Muscle of leg (tissue), 11 donors: ENCODE results near the gene KISS1. TPM values are rescaled to one million over a fixed set of nuclear protein-coding genes. Genes with fewer than 3 reads are reported as not detected.

Experiments used
- DNase-seq: peaks from one replicate; pipeline ENCODE4 v3.0.0; 2013
- H3K27ac ChIP-seq: one replicate; pipeline ENCODE4 v1.5.1; 2013; ENCODE audit warnings: mild to moderate bottlenecking, low read length, control low read depth
- H3K27me3 ChIP-seq: one replicate; pipeline ENCODE4 v1.6.1; 2013; ENCODE audit warnings: low read length; ENCODE audit not compliant: control insufficient read depth, insufficient read depth
- H3K36me3 ChIP-seq: one replicate; pipeline ENCODE4 v1.6.1; 2013; ENCODE audit warnings: low read length; ENCODE audit not compliant: control insufficient read depth, insufficient read depth
- H3K4me1 ChIP-seq: one replicate; pipeline ENCODE4 v1.6.1; 2013; ENCODE audit warnings: low read length; ENCODE audit not compliant: control insufficient read depth, insufficient read depth
- H3K4me3 ChIP-seq: one replicate; pipeline ENCODE4 v1.5.1; 2013; ENCODE audit warnings: low read length, control low read depth
- H3K9me3 ChIP-seq: replicated peaks from 2 replicates; pipeline ENCODE4 v1.6.1; 2013; ENCODE audit warnings: low read depth, low read length; ENCODE audit not compliant: control insufficient read depth
- WGBS: methylation state at CpG from one replicate; pipeline ENCODE4 v1.1.5; 2013; ENCODE audit warnings: missing lambda C conversion rate; ENCODE audit not compliant: insufficient coverage; 5-methylcytosine and 5-hydroxymethylcytosine counted together
- polyA plus RNA-seq, 8 donors: library from polyadenylated mRNA; unstranded; fragments of 120-200 nt; gene quantifications; one replicate each; pipeline versions ENCODE4 v1.2.1 to v1.2.3, GENCODE V29; 2013; ENCODE audit warnings: inconsistent platforms in 1 of 8, low replicate concordance in 1 of 8; ENCODE audit not compliant: insufficient read length in 8 of 8, insufficient read depth in 1 of 8
- total RNA-seq: library from RNA; stranded (reverse); fragments of 120-200 nt; gene quantifications from one replicate; pipeline ENCODE4 v1.2.4, GENCODE V29; 2013

KISS1 gene
- total and polyA plus RNA-seq, 9 donors, result 0.29 to 5.6 (median 0.82) TPM; not detected in 1

- Histone ChIP-seq H3K36me3 (no peaks in the 10 kb centered on the region), H3K4me3 (no peak overlapping the region), H3K27me3 (peaks cover 2% of the 10 kb centered on the region), H3K4me1 (peaks cover 9% of the 10 kb centered on the region), H3K27ac (no peak overlapping the region), H3K9me3 (no peaks in the 10 kb centered on the region)
- no peak for DNase-seq
- 85% methylated on average over 5 of the region's 10 CpGs for WGBS
Observed at GRCh38 chr1:204219971-204220616, 23.8 kb upstream of the KISS1 start.

- H3K9me3 ChIP-seq, result no peaks in the 10 kb centered on the region
Observed at GRCh38 chr1:204218552-204218951, 22.3 kb upstream of the KISS1 start.

GRCh38 chr1:204217648-204218000 is 21.3 kb upstream of the KISS1 start:
- peaks cover 14% of the 10 kb centered on the region for H3K4me1 ChIP-seq
- WGBS, result 49% methylated on average over 2 of the region's 4 CpGs

More at GRCh38 chr1:204218552-204218951, 22.3 kb upstream of the KISS1 start:
- Histone ChIP-seq H3K27ac (no peak overlapping the region), H3K4me1 (peaks cover 19% of the 10 kb centered on the region), H3K4me3 (no peak overlapping the region), H3K27me3 (peaks cover 10% of the 10 kb centered on the region), H3K36me3 (no peaks in the 10 kb centered on the region)
- WGBS, result no CpG with 5 or more reads among the region's 2 CpGs
- no peak for DNase-seq

GRCh38 chr1:204216880-204217647 is 20.8 kb upstream of the KISS1 start:
- WGBS, result 84% methylated on average over 10 of the region's 11 CpGs
- Histone ChIP-seq H3K27ac (no peak overlapping the region), H3K4me3 (no peak overlapping the region)

More at GRCh38 chr1:204217648-204218000, 21.3 kb upstream of the KISS1 start:
- no peak for DNase-seq
- no peaks in the 10 kb centered on the region for H3K9me3 ChIP-seq
- H3K27ac ChIP-seq, result no peak overlapping the region
- no peak overlapping the region for H3K4me3 ChIP-seq
- no peaks in the 10 kb centered on the region for H3K36me3 ChIP-seq
- peaks cover 13% of the 10 kb centered on the region for H3K27me3 ChIP-seq

GRCh38 chr1:204216236-204216635 is 19.9 kb upstream of the KISS1 start:
- Histone ChIP-seq H3K9me3 (no peaks in the 10 kb centered on the region), H3K27me3 (peaks cover 13% of the 10 kb centered on the region), H3K27ac (no peak overlapping the region), H3K36me3 (no peaks in the 10 kb centered on the region), H3K4me1 (peaks cover 10% of the 10 kb centered on the region), H3K4me3 (no peak overlapping the region)
- DNase-seq, result no peak
- WGBS, result 93% methylated on average over 2 of the region's 4 CpGs

More at GRCh38 chr1:204216880-204217647, 20.8 kb upstream of the KISS1 start:
- H3K4me1 ChIP-seq, result peaks cover 10% of the 10 kb centered on the region
- H3K36me3 ChIP-seq, result no peaks in the 10 kb centered on the region
- H3K9me3 ChIP-seq, result no peaks in the 10 kb centered on the region
- DNase-seq, result no peak
- peaks cover 13% of the 10 kb centered on the region for H3K27me3 ChIP-seq

- H3K9me3 ChIP-seq, result no peaks in the 10 kb centered on the region
- H3K27me3 ChIP-seq, result peaks cover 13% of the 10 kb centered on the region
- peak; percentile 80 for DNase-seq
- H3K27ac ChIP-seq, result no peak within 1 kb of the TSS
- H3K4me1 ChIP-seq, result peaks cover 10% of the 10 kb centered on the region
- H3K36me3 ChIP-seq, result no peaks in the 10 kb centered on the region
- peak within 1 kb of the TSS; percentile 16 for H3K4me3 ChIP-seq
- 16% methylated on average over 18 of the region's 41 CpGs for WGBS
Observed at GRCh38 chr1:204213668-204214662, 17.7 kb upstream of the KISS1 start, which contains the start of gene GOLT1A. GOLT1A (minus strand) TSS chr1:204213988; CDS start chr1:204213906, 82 bp downstream.

- Histone ChIP-seq H3K4me1 (peaks cover 10% of the 10 kb centered on the region), H3K9me3 (no peaks in the 10 kb centered on the region), H3K27me3 (peaks cover 12% of the 10 kb centered on the region), H3K36me3 (no peaks in the 10 kb centered on the region), H3K27ac (no peak overlapping the region), H3K4me3 (no peak overlapping the region)
- no peak for DNase-seq
- WGBS, result 40% methylated on average over 1 of the region's 3 CpGs
Observed at GRCh38 chr1:204212715-204213114, 16.4 kb upstream of the KISS1 start.

- Histone ChIP-seq H3K4me3 (no peak overlapping the region), H3K27ac (no peak overlapping the region), H3K36me3 (no peaks in the 10 kb centered on the region), H3K4me1 (peaks cover 15% of the 10 kb centered on the region), H3K9me3 (no peaks in the 10 kb centered on the region), H3K27me3 (peaks cover 20% of the 10 kb centered on the region)
- DNase-seq, result no peak
- 44% methylated on average over 7 of the region's 7 CpGs for WGBS
Observed at GRCh38 chr1:204211046-204211445, 14.8 kb upstream of the KISS1 start.

GRCh38 chr1:204207136-204207616 is 10.9 kb upstream of the KISS1 start:
- WGBS, result 15% methylated on average over 13 of the region's 13 CpGs
- Histone ChIP-seq H3K9me3 (no peaks in the 10 kb centered on the region), H3K4me3 (no peak overlapping the region), H3K4me1 (peaks cover 5% of the 10 kb centered on the region), H3K36me3 (no peaks in the 10 kb centered on the region), H3K27me3 (peaks cover 12% of the 10 kb centered on the region), H3K27ac (no peak overlapping the region)
- peak; percentile 39 for DNase-seq
